ENCODE results near the gene SERPINA9. TPM values are rescaled to one million over a fixed set of nuclear protein-coding genes. Genes with fewer than 3 reads are reported as not detected.
A peak's percentile ranks its signal among the peaks of the same experiment; 100 is the strongest.
"Not testable (repeated sequence)": the region's sequence is repeated elsewhere in the genome, so short reads cannot be mapped to it uniquely, and the experiment has no call there.

SERPINA9 gene
- total and polyA plus RNA-seq, 7 donors = not detected

- no peaks in the 10 kb centered on the region for H3K36me3 ChIP-seq (ENCODE audit: insufficient read depth in 1 of 2, low read depth in 1 of 2)
- ATAC-seq (peak; percentile 42 to 85 (median 71)), DNase-seq (peak; percentile 47 to 71)
- intact Hi-C loops (cut with DNase I) = loop anchor here in 1 of 2 donors (5.0 to 10.0 kb wide), 3 partner anchors 59 to 351 kb away; no protein-coding TSS in a partner anchor
- TF ChIP-seq CTCF (IDR thresholded peaks at IDR 0.05) = peak; percentile 83
- H3K27ac ChIP-seq = no peak overlapping the region
- H3K4me1 ChIP-seq = no peaks in the 10 kb centered on the region
- H3K4me3 ChIP-seq = no peak overlapping the region
- WGBS, 3 donors = 13 to 17% (median 13%) methylated on average over 26 of the region's 26 CpGs
- peaks cover 0 to 12% (median 2%) of the 10 kb centered on the region in 3 donors for H3K27me3 ChIP-seq (ENCODE audit: insufficient read depth in 3 of 3, low read length in 2 of 3)
- H3K9me3 ChIP-seq = no peaks in the 10 kb centered on the region
Observed at GRCh38 chr14:94485944-94486841, 10.2 kb upstream of the SERPINA9 start.

- Histone ChIP-seq H3K27me3 (ENCODE audit: insufficient read depth in 3 of 3, low read length in 2 of 3) (peaks cover 0 to 9% (median 2%) of the 10 kb centered on the region in 3 donors), H3K4me3 (no peak overlapping the region), H3K9me3 (no peaks in the 10 kb centered on the region), H3K36me3 (ENCODE audit: insufficient read depth in 1 of 2, low read depth in 1 of 2) (no peaks in the 10 kb centered on the region), H3K27ac (no peak overlapping the region), H3K4me1 (no peaks in the 10 kb centered on the region)
- intact Hi-C loops (cut with DNase I) = loop anchor here in 1 of 2 donors (10.0 kb wide), 2 partner anchors 130 to 350 kb away; no protein-coding TSS in a partner anchor
- no peak for TF ChIP-seq CTCF (IDR thresholded peaks at IDR 0.05)
- 73 to 80% (median 77%) methylated on average over 5 of the region's 5 CpGs for WGBS, 3 donors
- ATAC-seq = no peak
- no peak for DNase-seq
Observed at GRCh38 chr14:94484481-94484880, 8.5 kb upstream of the SERPINA9 start.

GRCh38 chr14:94483729-94484275 is 7.8 kb upstream of the SERPINA9 start:
- intact Hi-C loops (cut with DNase I) = loop anchor here in 1 of 2 donors (10.0 kb wide), 2 partner anchors 129 to 349 kb away; no protein-coding TSS in a partner anchor
- H3K4me3 ChIP-seq = no peak overlapping the region
- DNase-seq (no peak), ATAC-seq (no peak)
- H3K4me1 ChIP-seq = no peaks in the 10 kb centered on the region
- peaks cover 0 to 9% (median 5%) of the 10 kb centered on the region in 3 donors for H3K27me3 ChIP-seq (ENCODE audit: insufficient read depth in 3 of 3, low read length in 2 of 3)
- no peaks in the 10 kb centered on the region for H3K36me3 ChIP-seq (ENCODE audit: insufficient read depth in 1 of 2, low read depth in 1 of 2)
- no peaks in the 10 kb centered on the region for H3K9me3 ChIP-seq
- TF ChIP-seq CTCF (IDR thresholded peaks at IDR 0.05) = no peak
- H3K27ac ChIP-seq = no peak overlapping the region
- WGBS, 3 donors = 74 to 82% (median 78%) methylated on average over 7 of the region's 7 CpGs

- Histone ChIP-seq H3K9me3 (no peaks in the 10 kb centered on the region), H3K36me3 (ENCODE audit: insufficient read depth in 1 of 2, low read depth in 1 of 2) (no peaks in the 10 kb centered on the region), H3K4me3 (no peak overlapping the region), H3K27me3 (ENCODE audit: insufficient read depth in 3 of 3, low read length in 2 of 3) (peaks cover 0 to 5% (median 5%) of the 10 kb centered on the region in 3 donors), H3K4me1 (no peaks in the 10 kb centered on the region), H3K27ac (no peak overlapping the region)
- intact Hi-C loops (cut with DNase I) = loop anchor here in 1 of 2 donors (10.0 kb wide), 2 partner anchors 128 to 348 kb away; no protein-coding TSS in a partner anchor
- 81 to 87% (median 86%) methylated on average over 10 of the region's 10 CpGs for WGBS, 3 donors
- DNase-seq (no peak), ATAC-seq (no peak)
- TF ChIP-seq CTCF (IDR thresholded peaks at IDR 0.05) = no peak
Observed at GRCh38 chr14:94483071-94483451, 7.1 kb upstream of the SERPINA9 start.

- not testable (repeated sequence) for H3K4me3 ChIP-seq; H3K27me3 ChIP-seq (ENCODE audit: insufficient read depth in 3 of 3, low read length in 2 of 3); DNase-seq; ATAC-seq; H3K9me3 ChIP-seq; H3K27ac ChIP-seq; H3K4me1 ChIP-seq; H3K36me3 ChIP-seq (ENCODE audit: insufficient read depth in 1 of 2, low read depth in 1 of 2)
- WGBS, 3 donors = 82 to 83% (median 82%) methylated on average over 10 of the region's 10 CpGs
- intact Hi-C loops (cut with DNase I) = loop anchor here in 1 of 2 donors (10.0 kb wide), 2 partner anchors 128 to 348 kb away; no protein-coding TSS in a partner anchor
Observed at GRCh38 chr14:94482132-94483070, 6.4 kb upstream of the SERPINA9 start.
